OCI-LY1 (cell line): ENCODE measurements around the gene CLTB.

Experiments used
- EZH2 ChIP-seq: fragments of 200-600 bp; sonication (generic), shearing (Covaris generic); IDR thresholded peaks from 2 replicates; pipeline ENCODE4 v1.8.0; 2017; ENCODE audit warnings: borderline replicate concordance, mixed run types, mild to moderate bottlenecking, antibody characterized with exemption, low read length, moderate library complexity, mixed read lengths
- TF ChIP-seq, protein P1 (sequence below): fragments of 200-600 bp; sonication (generic), shearing (Covaris generic); IDR thresholded peaks from 2 replicates; pipeline ENCODE4 v1.5.1; 2017; ENCODE audit warnings: mild to moderate bottlenecking, antibody characterized with exemption, low read length, moderate library complexity, mixed read lengths

DNA sequence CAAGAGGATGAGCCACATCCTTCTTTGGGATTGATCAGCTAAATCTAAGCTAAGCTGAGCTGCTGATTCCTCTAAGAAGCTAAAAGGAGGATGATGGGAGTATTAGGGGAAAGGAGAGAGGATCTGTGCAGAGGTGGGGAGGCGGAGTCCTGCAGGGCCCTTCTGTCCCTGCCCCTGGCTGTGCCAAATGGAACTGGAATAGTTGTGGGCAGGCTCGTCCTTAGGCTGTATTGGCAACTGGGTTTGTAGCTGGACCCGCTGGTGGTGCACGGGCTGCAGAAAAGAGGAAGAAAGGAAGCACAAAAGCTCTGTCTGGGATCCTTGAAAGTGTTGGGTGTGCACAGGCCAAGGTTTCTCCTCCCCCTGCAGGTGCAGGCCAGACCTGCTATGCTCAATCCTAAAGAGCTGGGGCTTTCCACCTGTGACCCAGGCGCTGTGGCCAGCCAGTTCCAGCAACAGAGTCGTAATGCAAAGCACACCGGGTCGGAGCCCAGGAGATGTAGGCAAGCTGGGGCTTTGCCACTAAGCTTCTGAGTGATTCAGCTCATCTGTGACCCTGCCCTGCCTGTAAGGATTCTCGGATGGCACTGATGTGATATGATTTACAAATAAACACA is 9.8 kb downstream of the CLTB start:
- TF ChIP-seq, protein P1, sequence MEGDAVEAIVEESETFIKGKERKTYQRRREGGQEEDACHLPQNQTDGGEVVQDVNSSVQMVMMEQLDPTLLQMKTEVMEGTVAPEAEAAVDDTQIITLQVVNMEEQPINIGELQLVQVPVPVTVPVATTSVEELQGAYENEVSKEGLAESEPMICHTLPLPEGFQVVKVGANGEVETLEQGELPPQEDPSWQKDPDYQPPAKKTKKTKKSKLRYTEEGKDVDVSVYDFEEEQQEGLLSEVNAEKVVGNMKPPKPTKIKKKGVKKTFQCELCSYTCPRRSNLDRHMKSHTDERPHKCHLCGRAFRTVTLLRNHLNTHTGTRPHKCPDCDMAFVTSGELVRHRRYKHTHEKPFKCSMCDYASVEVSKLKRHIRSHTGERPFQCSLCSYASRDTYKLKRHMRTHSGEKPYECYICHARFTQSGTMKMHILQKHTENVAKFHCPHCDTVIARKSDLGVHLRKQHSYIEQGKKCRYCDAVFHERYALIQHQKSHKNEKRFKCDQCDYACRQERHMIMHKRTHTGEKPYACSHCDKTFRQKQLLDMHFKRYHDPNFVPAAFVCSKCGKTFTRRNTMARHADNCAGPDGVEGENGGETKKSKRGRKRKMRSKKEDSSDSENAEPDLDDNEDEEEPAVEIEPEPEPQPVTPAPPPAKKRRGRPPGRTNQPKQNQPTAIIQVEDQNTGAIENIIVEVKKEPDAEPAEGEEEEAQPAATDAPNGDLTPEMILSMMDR: no peak
- no peak for TF ChIP-seq EZH2
